Trophoblast cell (in vitro differentiated cells and primary cell): ENCODE data around the gene LRIF1.

Experiments
- DNase-seq, 2 donors: peaks; one replicate each; pipeline ENCODE4 v3.0.0-alpha.2; 2016
- H2AFZ ChIP-seq: 2 replicates; pipeline ENCODE4 v1.6.1; 2013; ENCODE audit warnings: low read length, moderate library complexity, mild to moderate bottlenecking; ENCODE audit not compliant: insufficient read depth, poor library complexity
- H2AK5ac ChIP-seq: 2 replicates; pipeline ENCODE4 v1.6.1; 2013; ENCODE audit warnings: mild to moderate bottlenecking, low read length
- H2BK120ac ChIP-seq: 2 replicates; pipeline ENCODE4 v1.6.1; 2013; ENCODE audit warnings: low read length, mild to moderate bottlenecking, moderate library complexity; ENCODE audit not compliant: insufficient read depth, poor library complexity
- H2BK12ac ChIP-seq: 2 replicates; pipeline ENCODE4 v1.6.1; 2013; ENCODE audit warnings: mild to moderate bottlenecking, low read length, moderate library complexity
- H2BK5ac ChIP-seq: 2 replicates; pipeline ENCODE4 v1.6.1; 2013; ENCODE audit warnings: low read length, low read depth, moderate library complexity, mild to moderate bottlenecking; ENCODE audit not compliant: poor library complexity
- H3K14ac ChIP-seq: 2 replicates; pipeline ENCODE4 v1.6.1; 2013; ENCODE audit warnings: mild to moderate bottlenecking, low read length
- H3K18ac ChIP-seq: 2 replicates; pipeline ENCODE4 v1.6.1; 2013; ENCODE audit warnings: mild to moderate bottlenecking, low read length
- H3K23ac ChIP-seq: 2 replicates; pipeline ENCODE4 v1.6.1; 2013; ENCODE audit warnings: low read length
- H3K27ac ChIP-seq: 2 replicates; pipeline ENCODE4 v1.5.1; 2013; ENCODE audit warnings: low read depth, mild to moderate bottlenecking, inconsistent platforms, low read length, moderate library complexity
- H3K27me3 ChIP-seq: 2 replicates; pipeline ENCODE4 v1.6.1; 2013; ENCODE audit warnings: inconsistent platforms, mild to moderate bottlenecking, low read length, moderate library complexity; ENCODE audit not compliant: insufficient read depth
- H3K36me3 ChIP-seq, 2 experiments: 1 replicate in 1 of 2; 2 replicates in 1 of 2; pipeline ENCODE4 v1.6.1; 2013; ENCODE audit warnings: low read length in 2 of 2, mild to moderate bottlenecking in 2 of 2, moderate library complexity in 1 of 2; ENCODE audit not compliant: insufficient read depth in 2 of 2, control insufficient read depth in 1 of 2
- H3K4ac ChIP-seq: 2 replicates; pipeline ENCODE4 v1.6.1; 2013; ENCODE audit warnings: low read depth, mild to moderate bottlenecking, low read length, moderate library complexity
- H3K4me1 ChIP-seq, 2 experiments: 1 replicate in 1 of 2; 2 replicates in 1 of 2; pipeline ENCODE4 v1.6.1; 2013; ENCODE audit warnings: low read length in 2 of 2, mild to moderate bottlenecking in 2 of 2, moderate library complexity in 1 of 2; ENCODE audit not compliant: insufficient read depth in 2 of 2, control insufficient read depth in 1 of 2
- H3K4me2 ChIP-seq: 2 replicates; pipeline ENCODE4 v1.6.1; 2013; ENCODE audit warnings: inconsistent platforms, mild to moderate bottlenecking, low read length, moderate library complexity
- H3K4me3 ChIP-seq: 2 replicates; pipeline ENCODE4 v1.5.1; 2013; ENCODE audit warnings: mild to moderate bottlenecking, low read depth, low read length, inconsistent platforms
- H3K79me1 ChIP-seq: one replicate; pipeline ENCODE4 v1.6.1; 2013; ENCODE audit warnings: low read length
- H3K79me2 ChIP-seq: 2 replicates; pipeline ENCODE4 v1.6.1; 2013; ENCODE audit warnings: low read length, mild to moderate bottlenecking; ENCODE audit not compliant: control insufficient read depth, insufficient read depth, poor library complexity
- H3K9ac ChIP-seq: 2 replicates; pipeline ENCODE4 v1.6.1; 2013; ENCODE audit warnings: mild to moderate bottlenecking, low read length
- H3K9me3 ChIP-seq: 2 replicates; pipeline ENCODE4 v1.6.1; 2013; ENCODE audit warnings: low read depth, mild to moderate bottlenecking, control low read depth, inconsistent platforms, low read length; ENCODE audit not compliant: insufficient read depth
- H4K12ac ChIP-seq: 2 replicates; pipeline ENCODE4 v1.6.1; 2013; ENCODE audit warnings: low read depth, mild to moderate bottlenecking, low read length, moderate library complexity
- H4K8ac ChIP-seq: 2 replicates; pipeline ENCODE4 v1.6.1; 2013; ENCODE audit warnings: low read depth, mild to moderate bottlenecking, low read length, moderate library complexity
- H4K91ac ChIP-seq: one replicate; pipeline ENCODE4 v1.6.1; 2013; ENCODE audit warnings: low read depth, mild to moderate bottlenecking, low read length, moderate library complexity
- WGBS: extraction: QIAGEN DNeasy Blood & Tissue Kit; methylation state at CpG from one replicate; pipeline ENCODE4 v1.1.7; 2013; ENCODE audit warnings: missing lambda C conversion rate; ENCODE audit not compliant: insufficient read length, insufficient coverage; ENCODE audit errors: extremely low coverage; 5-methylcytosine and 5-hydroxymethylcytosine counted together

The LRIF1 gene

DNA sequence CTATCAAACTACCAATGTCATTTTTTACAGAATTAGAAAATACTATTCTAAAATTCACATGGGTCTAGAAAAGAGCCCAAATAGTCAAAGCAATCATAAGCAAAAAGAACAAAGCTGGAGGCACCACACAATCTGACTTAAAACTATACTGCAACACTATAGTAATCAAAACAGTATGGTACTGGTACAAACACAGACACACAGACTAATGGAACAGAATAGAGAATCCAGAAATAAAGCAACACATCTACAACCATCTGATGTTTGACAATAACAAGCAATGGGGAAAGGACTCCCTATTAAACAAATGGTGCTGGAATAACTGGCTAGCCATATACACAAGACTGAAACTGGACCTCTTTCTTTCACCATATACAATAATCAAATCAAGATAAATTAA, 50.9 kb downstream of the LRIF1 start:
- Histone ChIP-seq H2BK12ac (no peak overlapping the region), H3K9me3 (no peaks in the 10 kb centered on the region), H2BK5ac (no peak overlapping the region), H2AFZ (no peak overlapping the region), H3K23ac (no peak overlapping the region), H3K79me1 (no peaks in the 10 kb centered on the region), H3K27me3 (no peaks in the 10 kb centered on the region), H4K91ac (no peak overlapping the region), H3K36me3 (no peaks in the 10 kb centered on the region), H3K14ac (no peak overlapping the region), H3K4ac (no peak overlapping the region), H2BK120ac (no peak overlapping the region), H3K4me2 (no peak overlapping the region), H3K79me2 (no peaks in the 10 kb centered on the region), H4K12ac (no peak overlapping the region), H3K27ac (no peak overlapping the region), H2AK5ac (no peak overlapping the region), H3K18ac (no peak overlapping the region), H3K9ac (no peak overlapping the region), H3K4me1 (peaks cover 2 to 3% of the 10 kb centered on the region in 2 experiments), H3K4me3 (no peak overlapping the region), H4K8ac (no peak overlapping the region)
- DNase-seq, result no peak

DNA sequence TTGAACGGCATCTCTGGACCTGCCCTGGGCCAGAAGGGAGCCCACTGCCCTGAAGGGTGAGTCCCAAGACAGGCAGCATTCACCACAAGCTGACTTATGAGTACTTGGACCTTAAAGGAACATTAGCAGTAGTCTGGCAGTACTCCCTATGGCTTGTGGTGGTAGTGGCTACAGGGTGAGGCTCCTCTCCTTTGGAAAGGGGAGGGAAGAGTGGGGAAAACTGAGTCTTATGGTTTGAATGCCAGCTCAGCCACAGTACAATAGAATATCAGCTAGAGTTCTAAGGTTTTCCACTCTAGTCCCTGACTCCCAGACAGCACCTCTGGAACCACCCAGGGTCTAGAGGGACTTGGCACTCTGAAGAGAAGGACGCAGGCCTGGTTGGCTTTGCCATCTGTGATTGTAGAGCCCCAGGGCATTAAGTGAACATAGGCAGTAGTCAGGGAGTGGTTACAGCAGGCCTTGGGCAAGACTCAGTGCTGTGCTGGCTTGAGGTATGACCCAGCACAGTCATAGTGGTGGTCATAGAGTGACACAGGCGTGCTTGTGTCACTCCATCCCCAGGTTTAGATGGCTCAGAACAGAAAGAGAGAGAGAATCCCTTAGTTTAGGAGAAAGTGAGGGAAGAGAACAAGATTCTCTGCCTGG, 59.7 kb downstream of the LRIF1 start:
- no CpG with 5 or more reads among the region's 3 CpGs for WGBS
- no peaks in the 10 kb centered on the region for H3K4me1 ChIP-seq
- no peak overlapping the region for H2BK120ac ChIP-seq
- H2AK5ac ChIP-seq, result no peak overlapping the region
- H3K4me3 ChIP-seq, result no peak overlapping the region
- H4K8ac ChIP-seq, result no peak overlapping the region
- H2BK5ac ChIP-seq, result no peak overlapping the region
- H3K27ac ChIP-seq, result no peak overlapping the region
- H3K14ac ChIP-seq, result no peak overlapping the region
- no peaks in the 10 kb centered on the region for H3K36me3 ChIP-seq
- no peak overlapping the region for H3K9ac ChIP-seq
- H3K79me2 ChIP-seq, result no peaks in the 10 kb centered on the region
- no peak overlapping the region for H4K12ac ChIP-seq
- no peak overlapping the region for H3K4ac ChIP-seq
- peak in 1 of 2 donors; percentile 14 for DNase-seq
- H3K79me1 ChIP-seq, result no peaks in the 10 kb centered on the region
- H4K91ac ChIP-seq, result no peak overlapping the region
- no peak overlapping the region for H3K23ac ChIP-seq
- H2BK12ac ChIP-seq, result no peak overlapping the region
- H3K9me3 ChIP-seq, result peaks cover 5% of the 10 kb centered on the region
- H3K4me2 ChIP-seq, result no peak overlapping the region
- H3K27me3 ChIP-seq, result no peaks in the 10 kb centered on the region
- H3K18ac ChIP-seq, result no peak overlapping the region
- H2AFZ ChIP-seq, result no peak overlapping the region

DNA sequence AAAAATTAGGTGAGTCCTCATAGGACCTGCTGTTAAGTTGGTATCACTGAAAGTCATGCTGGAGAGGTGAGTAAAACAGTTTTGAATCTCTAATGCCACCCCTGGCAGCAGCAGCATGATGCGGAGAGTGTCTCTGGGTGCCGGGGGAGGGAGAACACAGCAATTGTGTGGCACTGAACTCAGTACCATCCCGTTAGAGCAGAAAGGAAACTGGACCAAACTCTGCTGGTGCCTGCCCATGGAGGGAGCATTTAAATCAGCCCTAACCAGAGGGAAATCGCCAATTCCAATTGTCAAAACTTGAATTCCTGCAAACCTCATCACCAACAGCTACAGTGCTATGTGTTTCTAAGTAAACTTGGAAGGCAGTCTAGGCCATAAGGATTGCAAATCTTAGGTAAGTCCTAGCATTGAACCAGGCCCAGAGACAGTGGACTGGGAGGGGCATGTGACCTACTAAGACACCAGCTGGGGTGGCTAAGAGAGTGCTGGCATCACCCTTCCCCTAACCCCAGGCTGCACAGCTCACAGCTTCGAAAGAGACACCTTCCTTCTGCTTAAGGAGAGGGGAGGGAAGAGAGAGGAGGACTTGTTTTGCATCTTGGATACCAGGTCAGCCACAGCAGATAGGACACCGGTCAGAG, 60.8 kb downstream of the LRIF1 start:
- no peak overlapping the region for H3K9ac ChIP-seq
- no peak overlapping the region for H3K4ac ChIP-seq
- H2AK5ac ChIP-seq, result no peak overlapping the region
- H3K23ac ChIP-seq, result no peak overlapping the region
- H3K4me3 ChIP-seq, result no peak overlapping the region
- H3K9me3 ChIP-seq, result peaks cover 5% of the 10 kb centered on the region
- no peak overlapping the region for H2BK5ac ChIP-seq
- H2BK12ac ChIP-seq, result no peak overlapping the region
- no peak overlapping the region for H3K14ac ChIP-seq
- no peak overlapping the region for H4K12ac ChIP-seq
- H2BK120ac ChIP-seq, result no peak overlapping the region
- WGBS, result no CpG with 5 or more reads among the region's 6 CpGs
- no peaks in the 10 kb centered on the region for H3K4me1 ChIP-seq
- no peaks in the 10 kb centered on the region for H3K79me2 ChIP-seq
- H4K8ac ChIP-seq, result no peak overlapping the region
- H4K91ac ChIP-seq, result no peak overlapping the region
- DNase-seq, result no peak
- H3K18ac ChIP-seq, result no peak overlapping the region
- H3K27me3 ChIP-seq, result no peaks in the 10 kb centered on the region
- no peaks in the 10 kb centered on the region for H3K79me1 ChIP-seq
- no peak overlapping the region for H3K4me2 ChIP-seq
- H2AFZ ChIP-seq, result no peak overlapping the region
- no peak overlapping the region for H3K27ac ChIP-seq
- H3K36me3 ChIP-seq, result no peaks in the 10 kb centered on the region

DNA sequence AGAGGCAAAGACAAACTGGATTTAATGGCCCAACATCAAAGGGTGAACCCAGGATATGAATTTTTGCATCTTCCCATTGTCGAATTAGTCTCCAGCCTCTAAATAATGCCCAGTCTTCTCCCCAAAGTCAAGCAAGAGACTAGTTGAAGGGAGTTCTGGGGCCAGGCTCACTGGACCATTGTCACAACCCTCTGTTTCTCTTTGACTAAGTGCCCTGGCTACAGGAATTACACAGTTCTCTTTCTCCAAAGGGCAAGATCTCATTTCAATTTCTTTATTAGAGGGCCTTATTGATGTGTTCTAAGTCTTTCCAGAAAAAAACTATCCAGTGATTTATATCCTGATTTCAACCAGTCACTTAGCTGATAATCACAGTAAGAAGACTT, 64.3 kb downstream of the LRIF1 start:
- WGBS, result no CpG with 5 or more reads among the region's 1 CpG
- no peaks in the 10 kb centered on the region for H3K79me2 ChIP-seq
- no peaks in the 10 kb centered on the region for H3K27me3 ChIP-seq
- no peak overlapping the region for H2AK5ac ChIP-seq
- H3K36me3 ChIP-seq, result no peaks in the 10 kb centered on the region
- no peak overlapping the region for H4K91ac ChIP-seq
- no peak for DNase-seq
- H3K27ac ChIP-seq, result no peak overlapping the region
- no peak overlapping the region for H4K8ac ChIP-seq
- H3K23ac ChIP-seq, result no peak overlapping the region
- H3K4me1 ChIP-seq, result no peaks in the 10 kb centered on the region
- H2BK12ac ChIP-seq, result no peak overlapping the region
- H3K18ac ChIP-seq, result no peak overlapping the region
- peaks cover 5% of the 10 kb centered on the region for H3K9me3 ChIP-seq
- no peak overlapping the region for H3K4me2 ChIP-seq
- no peak overlapping the region for H3K14ac ChIP-seq
- H3K9ac ChIP-seq, result no peak overlapping the region
- H4K12ac ChIP-seq, result no peak overlapping the region
- no peak overlapping the region for H2BK120ac ChIP-seq
- H2BK5ac ChIP-seq, result no peak overlapping the region
- H3K4ac ChIP-seq, result no peak overlapping the region
- H2AFZ ChIP-seq, result no peak overlapping the region
- H3K79me1 ChIP-seq, result no peaks in the 10 kb centered on the region
- H3K4me3 ChIP-seq, result no peak overlapping the region
